WTC11 (cell line): ENCODE data around the gene NUCB2. TPM values are rescaled to one million over a fixed set of nuclear protein-coding genes. Genes with fewer than 3 reads are reported as not detected.
"Not testable (repeated sequence)": the region's sequence is repeated elsewhere in the genome, so short reads cannot be mapped to it uniquely, and the experiment has no call there.

ENCODE experiments used
- ATAC-seq: fragments of 200-7000 bp; cut with Tn5 transposase; 2 replicates; pipeline ENCODE4 v1.10.0; 2021; ENCODE audit warnings: mild to moderate bottlenecking, moderate library complexity
- CTCF ChIA-PET: fragments of 300-600 bp; sonication (Branson Sonifier 250); formaldehyde crosslinking; loops from one replicate; lab custom pipeline; 2021; ENCODE audit warnings: antibody characterized with exemption; lab: Charles Lee
- POLR2A ChIA-PET: fragments of 350-600 bp; sonication (Branson Sonifier 250); formaldehyde crosslinking; loops from one replicate; lab custom pipeline; 2021; ENCODE audit warnings: antibody characterized with exemption; lab: Charles Lee
- DNase-seq: peaks from one replicate; pipeline ENCODE4 v3.0.0; 2021; ENCODE audit warnings: low spot score
- H3K27ac Mint-ChIP-seq: 2 replicates; pipeline ENCODE4 v1.8.0; 2021; ENCODE audit warnings: mixed read lengths
- H3K27me3 Mint-ChIP-seq: 2 replicates; pipeline ENCODE4 v1.8.0; 2021; ENCODE audit warnings: low read depth, mild to moderate bottlenecking, moderate library complexity, mixed read lengths
- H3K36me3 Mint-ChIP-seq: 2 replicates; pipeline ENCODE4 v1.8.0; 2021; ENCODE audit warnings: mixed read lengths
- H3K4me1 Mint-ChIP-seq: 2 replicates; pipeline ENCODE4 v1.8.0; 2022; ENCODE audit warnings: mixed read lengths
- H3K4me3 Mint-ChIP-seq: 2 replicates; pipeline ENCODE4 v1.8.0; 2021; ENCODE audit warnings: mild to moderate bottlenecking, moderate library complexity, mixed read lengths
- H3K9me3 Mint-ChIP-seq: 2 replicates; pipeline ENCODE4 v1.8.0; 2021; ENCODE audit warnings: mixed read lengths
- AR ChIP-seq: fragments of 250-450 bp; sonication (Bioruptor Pico); IDR thresholded peaks from 2 replicates; pipeline ENCODE4 v1.9.0; 2021; ENCODE audit warnings: mild to moderate bottlenecking
- ARID4B ChIP-seq: sonication (generic); formaldehyde crosslinking; IDR thresholded peaks from 2 replicates; pipeline ENCODE4 v1.8.0; 2023; ENCODE audit warnings: missing genetic modification reagents, mild to moderate bottlenecking, borderline replicate concordance
- ATF6 ChIP-seq: sonication (generic); formaldehyde crosslinking; IDR thresholded peaks from 2 replicates; pipeline ENCODE4 v1.8.1; 2023; ENCODE audit warnings: mild to moderate bottlenecking, missing genetic modification reagents
- CBFB ChIP-seq: sonication (generic); formaldehyde crosslinking; IDR thresholded peaks from 2 replicates; pipeline ENCODE4 v1.8.1; 2022; ENCODE audit warnings: mild to moderate bottlenecking, low read depth, missing genetic modification reagents
- CREB1 ChIP-seq: sonication (generic); formaldehyde crosslinking; IDR thresholded peaks from 2 replicates; pipeline ENCODE4 v1.8.0; 2023; ENCODE audit warnings: mild to moderate bottlenecking, missing genetic modification reagents
- E2F1 ChIP-seq: sonication (generic); formaldehyde crosslinking; IDR thresholded peaks from 2 replicates; pipeline ENCODE4 v1.8.0; 2022; ENCODE audit warnings: mild to moderate bottlenecking, missing genetic modification reagents
- FOXK1 ChIP-seq: sonication (generic); formaldehyde crosslinking; IDR thresholded peaks from 2 replicates; pipeline ENCODE4 v1.8.0; 2022; ENCODE audit warnings: mild to moderate bottlenecking, moderate library complexity, missing genetic modification reagents
- GRHL2 ChIP-seq: fragments of 250-450 bp; sonication (Bioruptor Pico); IDR thresholded peaks from 2 replicates; pipeline ENCODE4 v1.8.0; 2022; ENCODE audit warnings: mild to moderate bottlenecking, moderate library complexity; ENCODE audit not compliant: insufficient replicate concordance, severe bottlenecking
- HMGXB4 ChIP-seq: sonication (generic); formaldehyde crosslinking; IDR thresholded peaks from 2 replicates; pipeline ENCODE4 v1.8.1; 2023; ENCODE audit warnings: mild to moderate bottlenecking, moderate library complexity, missing genetic modification reagents
- MXD4 ChIP-seq: fragments of 250-450 bp; sonication (Bioruptor Pico); IDR thresholded peaks from 2 replicates; pipeline ENCODE4 v1.8.0; 2021; ENCODE audit warnings: mild to moderate bottlenecking, moderate library complexity, borderline replicate concordance
- NR1H2 ChIP-seq: sonication (generic); formaldehyde crosslinking; IDR thresholded peaks from 2 replicates; pipeline ENCODE4 v1.9.0; 2021; ENCODE audit warnings: mild to moderate bottlenecking, moderate library complexity, missing genetic modification reagents
- RELA ChIP-seq: sonication (generic); formaldehyde crosslinking; IDR thresholded peaks from 2 replicates; pipeline ENCODE4 v1.8.1; 2022; ENCODE audit warnings: missing genetic modification reagents, mild to moderate bottlenecking, borderline replicate concordance
- SMAD4 ChIP-seq: sonication (generic); formaldehyde crosslinking; IDR thresholded peaks from 2 replicates; pipeline ENCODE4 v1.8.0; 2022; ENCODE audit warnings: mild to moderate bottlenecking, missing genetic modification reagents
- ZNF317 ChIP-seq: sonication (generic); formaldehyde crosslinking; IDR thresholded peaks from 2 replicates; pipeline ENCODE4 v1.8.1; 2023; ENCODE audit warnings: low read depth, mild to moderate bottlenecking, moderate library complexity, missing genetic modification reagents, borderline replicate concordance
- ZNF396 ChIP-seq: fragments of 250-450 bp; sonication (Bioruptor Pico); IDR thresholded peaks from 2 replicates; pipeline ENCODE4 v1.8.0; 2021; ENCODE audit warnings: mild to moderate bottlenecking, moderate library complexity, borderline replicate concordance
- ZSCAN18 ChIP-seq: fragments of 250-450 bp; sonication (Bioruptor Pico); IDR thresholded peaks from 2 replicates; pipeline ENCODE4 v2.1.2; 2022; ENCODE audit warnings: mild to moderate bottlenecking, moderate library complexity
- total RNA-seq: library from RNA; stranded (reverse); gene quantifications from 3 replicates; pipeline ENCODE4 v1.2.3, GENCODE V29; 2021

The NUCB2 gene
- total RNA-seq, 1 experiment from 2014 or later, result 16.1 TPM

GRCh38 chr11:17240780-17241179 is 35.8 kb upstream of the NUCB2 start (continued):
- TF ChIP-seq ARID4B (no peak), MXD4 (no peak), CBFB (CRISPR knock-in tag) (no peak), GRHL2 (CRISPR knock-in tag) (no peak), ZSCAN18 (CRISPR knock-in tag) (no peak), E2F1 (CRISPR knock-in tag) (no peak)

- DNase-seq, H3K36me3 Mint-ChIP-seq, H3K4me3 Mint-ChIP-seq, ATAC-seq, H3K27me3 Mint-ChIP-seq, H3K9me3 Mint-ChIP-seq, H3K27ac Mint-ChIP-seq, H3K4me1 Mint-ChIP-seq, POLR2A ChIA-PET: not testable (repeated sequence)
- CTCF ChIA-PET, result interaction anchor here (1.1 kb wide), 1 partner anchor 488 kb away, joined by 5 read pairs; no protein-coding TSS in a partner anchor
Measured at GRCh38 chr11:17242954-17243353, 33.6 kb upstream of the NUCB2 start.

- H3K36me3 Mint-ChIP-seq, result no peaks in the 10 kb centered on the region
- no peak for TF ChIP-seq AR (CRISPR knock-in tag)
- TF ChIP-seq HMGXB4, result no peak
- TF ChIP-seq NR1H2, result no peak
- TF ChIP-seq CREB1 (CRISPR knock-in tag), result no peak
- no peak for TF ChIP-seq ATF6 (CRISPR knock-in tag)
- TF ChIP-seq FOXK1 (CRISPR knock-in tag), result no peak
- no peak for TF ChIP-seq ZNF317
- no peak for TF ChIP-seq ZNF396 (CRISPR knock-in tag)
- TF ChIP-seq SMAD4 (CRISPR knock-in tag), result no peak
- no peak for TF ChIP-seq RELA (CRISPR knock-in tag)
Measured at GRCh38 chr11:17244046-17244445, 32.5 kb upstream of the NUCB2 start.

More at GRCh38 chr11:17244046-17244445, 32.5 kb upstream of the NUCB2 start:
- ATAC-seq (no peak), DNase-seq (no peak)
- Mint-ChIP-seq H3K27ac (no peak overlapping the region), H3K27me3 (peaks cover 3% of the 10 kb centered on the region; the same call in 1 of the 2 replicates), H3K9me3 (0 out of 2 replicates have a peak, but pooled peaks cover 3% of the 10 kb centered on the region), H3K4me1 (no peaks in the 10 kb centered on the region), H3K4me3 (no peak overlapping the region)
- POLR2A ChIA-PET, result no interaction called here
- CTCF ChIA-PET, result interaction anchor here (1.1 kb wide), 1 partner anchor 487 kb away, joined by 5 read pairs; no protein-coding TSS in a partner anchor
